ENCODE measurements around the gene SPOCD1.

DNA sequence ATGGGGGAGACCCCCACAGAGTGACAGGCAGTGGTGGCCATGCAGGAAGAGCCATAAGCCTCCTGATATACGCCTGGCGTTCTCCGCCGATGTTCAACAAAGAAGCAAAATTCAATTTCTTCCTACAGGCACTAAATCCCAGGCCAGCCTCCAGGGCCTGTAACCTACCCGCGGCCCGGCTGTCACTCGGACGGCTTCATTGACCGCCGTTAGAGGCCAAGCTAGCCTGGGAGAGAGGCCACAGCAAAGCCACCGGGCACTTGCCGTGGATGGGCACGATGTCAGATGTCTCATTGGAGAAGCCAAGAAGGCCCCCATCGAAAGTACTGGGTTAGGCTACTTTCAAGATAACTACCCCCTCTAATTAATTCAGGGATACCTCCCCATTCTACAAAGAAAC is 61.4 kb downstream of the SPOCD1 start:
- TF ChIP-seq, protein P1, sequence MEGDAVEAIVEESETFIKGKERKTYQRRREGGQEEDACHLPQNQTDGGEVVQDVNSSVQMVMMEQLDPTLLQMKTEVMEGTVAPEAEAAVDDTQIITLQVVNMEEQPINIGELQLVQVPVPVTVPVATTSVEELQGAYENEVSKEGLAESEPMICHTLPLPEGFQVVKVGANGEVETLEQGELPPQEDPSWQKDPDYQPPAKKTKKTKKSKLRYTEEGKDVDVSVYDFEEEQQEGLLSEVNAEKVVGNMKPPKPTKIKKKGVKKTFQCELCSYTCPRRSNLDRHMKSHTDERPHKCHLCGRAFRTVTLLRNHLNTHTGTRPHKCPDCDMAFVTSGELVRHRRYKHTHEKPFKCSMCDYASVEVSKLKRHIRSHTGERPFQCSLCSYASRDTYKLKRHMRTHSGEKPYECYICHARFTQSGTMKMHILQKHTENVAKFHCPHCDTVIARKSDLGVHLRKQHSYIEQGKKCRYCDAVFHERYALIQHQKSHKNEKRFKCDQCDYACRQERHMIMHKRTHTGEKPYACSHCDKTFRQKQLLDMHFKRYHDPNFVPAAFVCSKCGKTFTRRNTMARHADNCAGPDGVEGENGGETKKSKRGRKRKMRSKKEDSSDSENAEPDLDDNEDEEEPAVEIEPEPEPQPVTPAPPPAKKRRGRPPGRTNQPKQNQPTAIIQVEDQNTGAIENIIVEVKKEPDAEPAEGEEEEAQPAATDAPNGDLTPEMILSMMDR (IDR thresholded peaks at IDR 0.05): no peak
- TF ChIP-seq POLR2A (IDR thresholded peaks at IDR 0.05) (no peak), POLR2AphosphoS5 (IDR thresholded peaks at IDR 0.05) (no peak)
